ENCODE results near the gene PICALM.

The PICALM gene

GRCh38 chr11:86073948-86074347, 5.1 kb upstream of the PICALM start:
- DNase-seq = no peak

- DNase-seq = no peak
Measured at GRCh38 chr11:86072211-86072610, 3.3 kb upstream of the PICALM start.

- DNase-seq = no peak
Measured at GRCh38 chr11:86070142-86071056, 1.5 kb upstream of the PICALM start.

- DNase-seq = peak; percentile 89 to 97 (median 95)
Measured at GRCh38 chr11:86069408-86070101, 671 bp upstream of the PICALM start.

GRCh38 chr11:86068138-86068871, 579 bp downstream of the PICALM start:
- peak in 2 of 3 donors; percentile 46 to 50 for DNase-seq

- DNase-seq = no peak
Measured at GRCh38 chr11:86067851-86068137, 1.1 kb downstream of the PICALM start.

- peak; percentile 58 to 89 (median 88) for DNase-seq
Measured at GRCh38 chr11:86067009-86067850, 1.7 kb downstream of the PICALM start.

- DNase-seq = no peak
Measured at GRCh38 chr11:86066657-86067008, 2.3 kb downstream of the PICALM start.

GRCh38 chr11:86066033-86066432, 2.9 kb downstream of the PICALM start:
- no peak for DNase-seq

GRCh38 chr11:86064220-86064803, 4.6 kb downstream of the PICALM start:
- DNase-seq = peak in 1 of 3 donors; percentile 43

GRCh38 chr11:86063536-86063935, 5.3 kb downstream of the PICALM start:
- peak in 1 of 3 donors; percentile 74 for DNase-seq

GRCh38 chr11:86062719-86063118, 6.2 kb downstream of the PICALM start:
- DNase-seq = peak in 2 of 3 donors; percentile 50 to 57

GRCh38 chr11:86061483-86062205, 7.2 kb downstream of the PICALM start:
- DNase-seq = no peak

- no peak for DNase-seq
Measured at GRCh38 chr11:86060544-86060943, 8.3 kb downstream of the PICALM start.

GRCh38 chr11:86058360-86058759, 10.5 kb downstream of the PICALM start:
- peak in 1 of 3 donors; percentile 43 for DNase-seq

GRCh38 chr11:86056351-86056854, 12.5 kb downstream of the PICALM start:
- DNase-seq = peak; percentile 43 to 89 (median 87)

- DNase-seq = peak in 1 of 3 donors; percentile 41
Measured at GRCh38 chr11:86052693-86053641, 15.9 kb downstream of the PICALM start.

GRCh38 chr11:86050196-86050709, 18.6 kb downstream of the PICALM start:
- no peak for DNase-seq

GRCh38 chr11:86047275-86047991, 21.5 kb downstream of the PICALM start:
- DNase-seq = peak; percentile 77 to 97 (median 96)

Data from suppressor macrophage treated with lipopolysaccharide for 1 hour (primary cell).